Endothelial cell of umbilical vein (primary cell): ENCODE data around the gene ELMO1. TPM values are rescaled to one million over a fixed set of nuclear protein-coding genes. Genes with fewer than 3 reads are reported as not detected.

Source experiments
- BruUV-seq: library from RNA; stranded (reverse); fragments of 400-500 nt; replicated peaks from 2 replicates; lab custom pipeline; 2021; lab: Mats Ljungman, UMichigan
- CTCF ChIA-PET: fragments of 300-600, 350-600 bp; sonication (Branson Sonifier 250); formaldehyde crosslinking; loops from one replicate; lab custom pipeline; 2021; ENCODE audit warnings: antibody characterized with exemption, inconsistent platforms; lab: Charles Lee
- POLR2A ChIA-PET: fragments of 300-600, 350-600 bp; sonication (Branson Sonifier 250); formaldehyde crosslinking; loops from one replicate; lab custom pipeline; 2021; ENCODE audit warnings: antibody characterized with exemption, inconsistent platforms; lab: Charles Lee
- DNase-seq: peaks from one replicate; pipeline ENCODE4 v3.0.0-alpha.2; 2011; ENCODE audit warnings: low read depth, low spot score
- FAIRE-seq: peaks from 2 replicates; lab custom pipeline; 2011; peaks lifted over from hg19 to GRCh38; lab: Jason Lieb, UNC
- H2AFZ ChIP-seq: 2 replicates; pipeline ENCODE4 v1.6.0; 2012; ENCODE audit warnings: low read depth, low read length, control low read depth, inconsistent platforms
- H3K27ac ChIP-seq: 2 replicates; pipeline ENCODE4 v1.5.1; 2011; ENCODE audit warnings: low read depth, mild to moderate bottlenecking, control low read depth, low read length, moderate library complexity; ENCODE audit not compliant: insufficient read depth
- H3K27me3 ChIP-seq, 2 experiments: 2 replicates each; pipeline versions ENCODE4 v1.6.0 to v1.6.1; 2011; ENCODE audit warnings: low read length in 2 of 2, mixed read lengths in 1 of 2; ENCODE audit not compliant: control insufficient read depth in 2 of 2, insufficient read depth in 2 of 2
- H3K36me3 ChIP-seq, 2 experiments: 2 replicates in 1 of 2; 3 replicates in 1 of 2; pipeline ENCODE4 v1.5.1; 2011; ENCODE audit warnings: low read length in 2 of 2, mild to moderate bottlenecking in 1 of 2, moderate library complexity in 1 of 2; ENCODE audit not compliant: control insufficient read depth in 2 of 2, insufficient read depth in 2 of 2; ENCODE audit errors: extremely low read depth in 1 of 2
- H3K4me1 ChIP-seq: 3 replicates; pipeline ENCODE4 v1.5.1; 2011; ENCODE audit warnings: mild to moderate bottlenecking, low read length; ENCODE audit not compliant: control insufficient read depth, insufficient read depth; ENCODE audit errors: extremely low read depth
- H3K4me2 ChIP-seq: 2 replicates; pipeline ENCODE4 v1.6.1; 2011; ENCODE audit warnings: low read length, control low read depth, mixed read lengths; ENCODE audit not compliant: insufficient read depth
- H3K4me3 ChIP-seq, 3 experiments: fragments of 200-600 bp in 1 of 3; sonication (generic), shearing (Covaris generic) in 1 of 3; replicated peaks in 1 of 3; 2 replicates each; pipeline ENCODE4 v1.5.1; 2011 to 2016; ENCODE audit warnings: control low read depth in 3 of 3, low read length in 3 of 3, mild to moderate bottlenecking in 2 of 3, inconsistent platforms in 1 of 3, low read depth in 1 of 3, moderate library complexity in 1 of 3; ENCODE audit not compliant: insufficient read depth in 1 of 3
- H3K79me2 ChIP-seq: 2 replicates; pipeline ENCODE4 v1.6.0; 2012; ENCODE audit warnings: low read length, inconsistent platforms; ENCODE audit not compliant: control insufficient read depth, insufficient read depth
- H3K9ac ChIP-seq: replicated peaks from 2 replicates; pipeline ENCODE3; 2011; ENCODE audit warnings: low read length, control low read depth; ENCODE audit not compliant: insufficient read depth; ENCODE audit errors: extremely low read depth
- H3K9me1 ChIP-seq: replicated peaks from 3 replicates; pipeline ENCODE4 v1.6.0; 2011; ENCODE audit warnings: mild to moderate bottlenecking, low read length; ENCODE audit not compliant: control insufficient read depth, insufficient read depth; ENCODE audit errors: extremely low read depth
- H3K9me3 ChIP-seq: replicated peaks from 2 replicates; pipeline ENCODE4 v1.5.1; 2012; ENCODE audit warnings: low read length, inconsistent platforms; ENCODE audit not compliant: control insufficient read depth, insufficient read depth
- H4K20me1 ChIP-seq: replicated peaks from 2 replicates; pipeline ENCODE3; 2011; ENCODE audit warnings: mild to moderate bottlenecking, low read length; ENCODE audit not compliant: control insufficient read depth, insufficient read depth; ENCODE audit errors: extremely low read depth
- EZH2 ChIP-seq: IDR thresholded peaks from 2 replicates; pipeline ENCODE4 v1.6.1; 2012; ENCODE audit warnings: borderline replicate concordance, low read depth, mild to moderate bottlenecking, moderate library complexity, low read length, inconsistent platforms; ENCODE audit not compliant: severe bottlenecking
- FOS ChIP-seq: IDR thresholded peaks from 2 replicates; pipeline ENCODE4 v1.6.1; 2011; ENCODE audit warnings: mild to moderate bottlenecking, low read length, moderate library complexity, borderline replicate concordance; ENCODE audit not compliant: insufficient read depth
- GATA2 ChIP-seq: IDR thresholded peaks from 2 replicates; pipeline ENCODE4 v1.7.0; 2011; ENCODE audit warnings: low read depth, mild to moderate bottlenecking, moderate library complexity, mixed read lengths, low read length; ENCODE audit not compliant: insufficient read length, insufficient read depth
- JUN ChIP-seq: IDR thresholded peaks from 2 replicates; pipeline ENCODE4 v1.6.1; 2011; ENCODE audit warnings: borderline replicate concordance, low read depth; ENCODE audit not compliant: insufficient read length, insufficient read depth
- MYC ChIP-seq: IDR thresholded peaks from one replicate; pipeline ENCODE4 v1.6.1; 2011; ENCODE audit warnings: mild to moderate bottlenecking, low read depth, low read length
- POLR2A ChIP-seq: IDR thresholded peaks from 2 replicates; pipeline ENCODE4 v1.6.1; 2012; ENCODE audit warnings: low read depth, mild to moderate bottlenecking, control low read depth, low read length
- POLR2AphosphoS5 ChIP-seq: IDR thresholded peaks from 2 replicates; pipeline ENCODE4 v1.6.1; 2012; ENCODE audit warnings: low read depth, mild to moderate bottlenecking, control low read depth, low read length, moderate library complexity; ENCODE audit not compliant: insufficient read depth
- dilution Hi-C: fragments of 300-500 bp; cut with MboI; formaldehyde crosslinking; loops from one replicate; pipeline ENCODE4 v1.15.0; 2019; ENCODE audit warnings: low sequenced_read_pairs; ENCODE audit not compliant: extremely low pct_ligation_motif_present
- intact Hi-C: fragments of 100-400 bp; cut with micrococcal nuclease; formaldehyde crosslinking; loops from one replicate; pipeline ENCODE4 v1.10.0; 2022
- polyA plus RNA-seq, 4 experiments: library from polyadenylated mRNA; depleted of rRNA in 3 of 4; stranded (reverse) in 3 of 4; unstranded in 1 of 4; fragments of >200 nt; gene quantifications; 2 replicates each; pipeline versions ENCODE4 v1.2.1 to v1.2.3, GENCODE V29; 2011 to 2012; ENCODE audit warnings: missing spikeins in 1 of 4
- total RNA-seq: library from RNA; stranded (reverse); gene quantifications from 2 replicates; pipeline ENCODE4 v1.2.3, GENCODE V29; 2021
- TF ChIP-seq, protein P1 (sequence below): IDR thresholded peaks from 2 replicates; pipeline ENCODE4 v1.6.1; 2011; ENCODE audit not compliant: insufficient read depth, insufficient read length
- TF ChIP-seq, protein P2 (sequence below), 2 donors: IDR thresholded peaks; 1 replicate in 1 of 2; 2 replicates in 1 of 2; pipeline ENCODE4 v1.5.1; 2011; ENCODE audit warnings: low read length in 2 of 2, mild to moderate bottlenecking in 2 of 2, moderate library complexity in 2 of 2, control low read depth in 1 of 2, inconsistent platforms in 1 of 2, low read depth in 1 of 2; ENCODE audit not compliant: insufficient read depth in 1 of 2; ENCODE audit errors: extremely low read depth in 1 of 2

Gene ELMO1
- total and polyA plus RNA-seq, 2 donors (not counting 3 experiments of a cell fraction or from before 2014, with no cell fraction given) = 17.0 to 30.6 TPM

DNA sequence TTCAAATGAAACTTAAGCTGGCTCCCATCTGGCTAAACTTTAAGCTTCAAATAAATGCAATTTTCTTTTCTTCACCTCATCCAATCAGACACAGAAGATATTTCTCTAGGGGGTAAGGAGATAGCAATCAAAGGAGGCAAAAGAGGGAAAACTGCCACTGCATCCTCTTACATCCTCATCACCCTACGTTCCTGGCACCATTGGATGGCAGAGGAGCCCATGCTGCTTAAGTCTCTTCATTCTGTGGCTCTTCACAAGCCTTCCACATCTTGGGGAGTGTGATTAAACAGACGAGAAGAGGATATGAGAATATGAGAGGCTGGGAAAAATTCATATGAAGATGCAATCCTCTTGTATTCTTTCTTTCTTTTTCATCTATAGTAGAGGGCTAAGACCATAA is 378.6 kb downstream of the ELMO1 start:
- H3K4me2 ChIP-seq = no peak overlapping the region
- no peaks in the 10 kb centered on the region for H3K27me3 ChIP-seq
- H3K27ac ChIP-seq = no peak overlapping the region
- H4K20me1 ChIP-seq = no peaks in the 10 kb centered on the region
- H3K9ac ChIP-seq = no peak overlapping the region
- BruUV-seq = no TSS peak
- no peaks in the 10 kb centered on the region for H3K79me2 ChIP-seq
- H3K4me1 ChIP-seq = no peaks in the 10 kb centered on the region
- CTCF ChIA-PET = interaction anchor here (1.4 kb wide), 1 partner anchor 112 kb away, joined by 4 read pairs; no protein-coding TSS in a partner anchor
- TF ChIP-seq, protein P1, sequence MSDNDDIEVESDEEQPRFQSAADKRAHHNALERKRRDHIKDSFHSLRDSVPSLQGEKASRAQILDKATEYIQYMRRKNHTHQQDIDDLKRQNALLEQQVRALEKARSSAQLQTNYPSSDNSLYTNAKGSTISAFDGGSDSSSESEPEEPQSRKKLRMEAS = no peak
- POLR2A ChIA-PET = no interaction called here
- no peaks in the 10 kb centered on the region for H3K36me3 ChIP-seq
- intact Hi-C loops = no loop called here
- DNase-seq (no peak), FAIRE-seq (no peak)
- dilution Hi-C loops = no loop called here
- H3K9me3 ChIP-seq = no peaks in the 10 kb centered on the region
- no peak overlapping the region for H3K4me3 ChIP-seq
- H2AFZ ChIP-seq = no peak overlapping the region
- no peaks in the 10 kb centered on the region for H3K9me1 ChIP-seq

DNA sequence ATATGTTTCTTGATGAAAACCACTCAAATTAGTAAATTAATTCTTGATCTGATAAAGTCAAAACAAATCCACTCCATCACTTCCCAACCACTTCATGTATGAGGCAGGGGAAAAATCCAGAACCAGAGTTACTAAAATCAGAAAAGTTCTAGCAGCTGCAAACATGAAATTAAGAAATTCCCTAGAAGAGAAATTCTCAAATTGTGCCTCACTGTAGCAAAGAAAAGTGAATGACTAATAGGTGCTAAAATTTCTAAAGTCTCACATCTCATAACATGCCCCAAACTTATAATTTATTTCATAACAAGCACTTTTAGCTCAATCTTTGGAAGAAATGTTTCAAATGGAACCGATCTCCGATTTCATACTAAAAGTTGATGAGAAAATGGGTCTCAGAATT is 379.3 kb downstream of the ELMO1 start:
- H3K9ac ChIP-seq = no peak overlapping the region
- no peak overlapping the region for H3K4me2 ChIP-seq
- no peaks in the 10 kb centered on the region for H3K9me1 ChIP-seq
- no peaks in the 10 kb centered on the region for H4K20me1 ChIP-seq
- CTCF ChIA-PET = interaction anchor here (1.2 to 1.4 kb wide), 2 partner anchors 102 to 113 kb away, joined by 4 to 6 read pairs; no protein-coding TSS in a partner anchor
- no peak for DNase-seq
- POLR2A ChIA-PET = no interaction called here
- H3K4me1 ChIP-seq = no peaks in the 10 kb centered on the region
- H3K4me3 ChIP-seq = no peak overlapping the region
- dilution Hi-C loops = no loop called here
- TF ChIP-seq EZH2 = no peak
- TF ChIP-seq, protein P2, sequence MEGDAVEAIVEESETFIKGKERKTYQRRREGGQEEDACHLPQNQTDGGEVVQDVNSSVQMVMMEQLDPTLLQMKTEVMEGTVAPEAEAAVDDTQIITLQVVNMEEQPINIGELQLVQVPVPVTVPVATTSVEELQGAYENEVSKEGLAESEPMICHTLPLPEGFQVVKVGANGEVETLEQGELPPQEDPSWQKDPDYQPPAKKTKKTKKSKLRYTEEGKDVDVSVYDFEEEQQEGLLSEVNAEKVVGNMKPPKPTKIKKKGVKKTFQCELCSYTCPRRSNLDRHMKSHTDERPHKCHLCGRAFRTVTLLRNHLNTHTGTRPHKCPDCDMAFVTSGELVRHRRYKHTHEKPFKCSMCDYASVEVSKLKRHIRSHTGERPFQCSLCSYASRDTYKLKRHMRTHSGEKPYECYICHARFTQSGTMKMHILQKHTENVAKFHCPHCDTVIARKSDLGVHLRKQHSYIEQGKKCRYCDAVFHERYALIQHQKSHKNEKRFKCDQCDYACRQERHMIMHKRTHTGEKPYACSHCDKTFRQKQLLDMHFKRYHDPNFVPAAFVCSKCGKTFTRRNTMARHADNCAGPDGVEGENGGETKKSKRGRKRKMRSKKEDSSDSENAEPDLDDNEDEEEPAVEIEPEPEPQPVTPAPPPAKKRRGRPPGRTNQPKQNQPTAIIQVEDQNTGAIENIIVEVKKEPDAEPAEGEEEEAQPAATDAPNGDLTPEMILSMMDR (IDR thresholded peaks at IDR 0.05; ENCODE audit: extremely low read depth in 1 of 2, insufficient read depth in 1 of 2, low read depth in 1 of 2, low read length in 2 of 2) = no peak
- TF ChIP-seq POLR2A = no peak
- no peak for TF ChIP-seq GATA2
- TF ChIP-seq MYC = no peak
- TF ChIP-seq JUN = no peak
- TF ChIP-seq, protein P1 = no peak
- TF ChIP-seq FOS = no peak
- TF ChIP-seq POLR2AphosphoS5 = no peak
- no peaks in the 10 kb centered on the region for H3K27me3 ChIP-seq
- H2AFZ ChIP-seq = no peak overlapping the region
- H3K9me3 ChIP-seq = no peaks in the 10 kb centered on the region
- no peak overlapping the region for H3K27ac ChIP-seq
- H3K36me3 ChIP-seq = no peaks in the 10 kb centered on the region
- FAIRE-seq = no peak
- no peaks in the 10 kb centered on the region for H3K79me2 ChIP-seq
- intact Hi-C loops = no loop called here
- no TSS peak for BruUV-seq
